Coronary artery (tissue), 2 donors: Measurements from ENCODE around the gene SEC61A1.

Experiments
- DNase-seq: peaks from one replicate; pipeline ENCODE4 v3.0.0-alpha.2; 2017; ENCODE audit warnings: low spot score
- H3K27ac ChIP-seq, 2 donors: fragments of 200-600 bp; sonication (generic); one replicate each; pipeline ENCODE4 v1.5.1; 2016 to 2019
- H3K4me3 ChIP-seq: fragments of 200-600 bp; sonication (generic); 2 replicates; pipeline ENCODE4 v1.5.1; 2016; ENCODE audit warnings: mild to moderate bottlenecking, moderate library complexity
- TF ChIP-seq, protein P1 (sequence below): fragments of 200-600 bp; sonication (generic); IDR thresholded peaks from one replicate; pipeline ENCODE4 v1.5.1; 2019; ENCODE audit warnings: antibody characterized with exemption

Gene SEC61A1

DNA sequence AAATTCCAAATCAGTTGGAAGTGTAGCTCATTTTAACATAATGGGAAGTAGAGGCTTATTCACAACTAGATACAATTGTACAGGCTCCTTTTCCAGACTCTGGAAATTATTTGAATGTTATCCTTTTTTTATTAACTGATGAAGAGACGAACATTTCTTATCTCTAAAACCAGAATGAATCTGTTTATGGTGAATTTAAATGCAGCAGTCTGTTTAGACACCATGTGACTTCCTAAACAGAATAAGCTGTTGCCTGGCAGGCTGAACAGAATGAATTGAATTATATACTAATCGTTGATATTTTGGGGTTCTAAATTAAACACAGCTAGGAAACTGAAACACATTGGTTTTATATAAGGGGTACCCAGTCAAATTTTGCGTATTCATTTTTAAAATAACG lies 4.0 kb downstream of the SEC61A1 start:
- no peak overlapping the region for H3K4me3 ChIP-seq
- no peak overlapping the region for H3K27ac ChIP-seq
- TF ChIP-seq, protein P1, sequence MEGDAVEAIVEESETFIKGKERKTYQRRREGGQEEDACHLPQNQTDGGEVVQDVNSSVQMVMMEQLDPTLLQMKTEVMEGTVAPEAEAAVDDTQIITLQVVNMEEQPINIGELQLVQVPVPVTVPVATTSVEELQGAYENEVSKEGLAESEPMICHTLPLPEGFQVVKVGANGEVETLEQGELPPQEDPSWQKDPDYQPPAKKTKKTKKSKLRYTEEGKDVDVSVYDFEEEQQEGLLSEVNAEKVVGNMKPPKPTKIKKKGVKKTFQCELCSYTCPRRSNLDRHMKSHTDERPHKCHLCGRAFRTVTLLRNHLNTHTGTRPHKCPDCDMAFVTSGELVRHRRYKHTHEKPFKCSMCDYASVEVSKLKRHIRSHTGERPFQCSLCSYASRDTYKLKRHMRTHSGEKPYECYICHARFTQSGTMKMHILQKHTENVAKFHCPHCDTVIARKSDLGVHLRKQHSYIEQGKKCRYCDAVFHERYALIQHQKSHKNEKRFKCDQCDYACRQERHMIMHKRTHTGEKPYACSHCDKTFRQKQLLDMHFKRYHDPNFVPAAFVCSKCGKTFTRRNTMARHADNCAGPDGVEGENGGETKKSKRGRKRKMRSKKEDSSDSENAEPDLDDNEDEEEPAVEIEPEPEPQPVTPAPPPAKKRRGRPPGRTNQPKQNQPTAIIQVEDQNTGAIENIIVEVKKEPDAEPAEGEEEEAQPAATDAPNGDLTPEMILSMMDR, result no peak
- DNase-seq, result no peak

DNA sequence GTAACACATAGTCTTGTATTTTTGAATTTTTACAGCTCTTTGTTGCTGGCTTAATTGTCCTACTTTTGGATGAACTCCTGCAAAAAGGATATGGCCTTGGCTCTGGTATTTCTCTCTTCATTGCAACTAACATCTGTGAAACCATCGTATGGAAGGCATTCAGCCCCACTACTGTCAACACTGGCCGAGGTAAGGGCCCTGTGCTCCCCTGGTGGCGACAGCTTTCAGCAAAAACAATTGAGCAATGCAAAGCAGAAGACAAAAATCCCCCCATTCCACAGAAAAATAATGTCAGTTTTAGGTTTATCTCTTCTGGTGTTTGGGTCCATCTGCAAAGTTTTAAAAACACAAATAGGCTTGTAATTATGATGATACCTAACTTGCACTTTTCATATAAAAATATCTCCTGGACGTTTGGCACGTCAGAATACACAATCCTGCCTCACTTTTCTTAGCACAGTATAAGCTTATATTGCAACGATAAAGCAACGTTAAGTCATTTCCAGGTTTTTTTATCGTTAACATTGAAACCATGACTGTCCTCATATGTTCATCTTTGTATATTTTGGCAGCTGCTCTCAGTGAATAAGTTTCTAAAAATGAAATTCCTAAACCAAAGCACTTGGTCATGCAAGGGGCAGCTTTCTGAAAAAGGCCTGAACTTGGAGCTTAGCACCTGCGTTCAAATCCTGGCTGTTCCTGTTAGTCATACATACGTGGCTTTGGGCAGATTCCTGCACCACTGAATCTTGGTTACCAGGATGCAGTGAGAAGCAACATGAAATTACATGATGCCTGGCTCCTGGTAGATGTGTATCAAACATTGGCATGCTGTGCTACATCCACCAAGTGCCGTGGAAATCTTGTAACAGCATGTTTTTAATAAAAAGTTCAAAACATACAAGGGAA lies 8.5 kb downstream of the SEC61A1 start:
- DNase-seq, result no peak
- Histone ChIP-seq H3K27ac (no peak overlapping the region), H3K4me3 (no peak overlapping the region)
- TF ChIP-seq, protein P1, result no peak

DNA sequence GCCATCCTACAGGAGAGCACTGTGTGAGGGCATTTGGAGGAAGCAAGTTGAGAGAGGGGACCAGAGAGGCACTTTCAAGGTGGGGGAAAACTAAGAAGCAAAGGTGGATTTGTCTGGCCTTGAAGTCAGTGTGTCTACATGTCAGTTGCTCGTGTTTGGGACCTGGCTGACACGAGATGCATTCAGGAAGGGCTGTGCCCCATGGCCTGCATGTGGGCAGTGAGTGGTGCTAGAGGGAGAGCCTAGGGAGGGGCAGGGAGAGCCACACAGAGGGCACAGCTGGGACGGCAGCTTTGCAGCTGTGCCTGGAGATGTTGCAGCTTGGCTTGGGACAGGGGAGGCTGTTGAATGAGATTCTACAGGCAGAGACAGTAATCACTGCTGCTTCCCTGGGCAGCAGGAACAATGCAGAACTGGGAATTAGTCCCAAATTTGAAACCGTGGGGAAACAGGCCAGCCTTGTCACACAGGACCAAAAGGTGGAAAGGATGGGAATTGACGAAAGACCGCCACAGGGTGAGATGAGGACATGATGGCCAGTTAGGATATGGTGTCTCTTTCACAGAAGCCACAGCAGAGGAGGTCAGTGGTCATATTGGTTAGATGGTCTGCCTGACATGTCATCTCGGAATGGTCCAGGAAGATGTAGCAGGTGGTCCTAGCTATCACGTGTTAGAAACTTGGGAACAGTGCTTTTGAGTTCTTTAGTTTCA lies 10.0 kb downstream of the SEC61A1 start:
- H3K4me3 ChIP-seq, result no peak overlapping the region
- TF ChIP-seq, protein P1, result no peak
- H3K27ac ChIP-seq, result no peak overlapping the region
- DNase-seq, result no peak

DNA sequence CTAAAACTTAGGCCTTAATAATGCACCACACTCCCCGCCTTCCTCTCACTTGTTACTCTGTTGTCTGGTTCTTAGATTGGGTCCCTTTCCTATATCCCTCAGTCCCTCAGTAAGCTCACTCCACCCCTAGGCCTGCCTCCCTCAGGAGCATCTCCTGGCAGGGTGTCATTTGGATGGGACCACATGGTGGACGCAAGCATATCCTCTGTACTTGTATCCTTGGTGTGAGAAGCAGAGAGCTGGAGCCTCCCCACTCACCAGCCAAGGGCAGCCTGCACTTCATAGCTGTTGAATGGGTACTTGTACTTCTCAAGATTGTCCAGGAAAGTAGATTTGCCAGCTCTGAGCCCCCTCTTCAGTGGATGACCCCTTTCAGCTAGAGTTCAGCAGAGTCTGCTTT lies 11.6 kb downstream of the SEC61A1 start:
- no peak overlapping the region for H3K27ac ChIP-seq
- no peak overlapping the region for H3K4me3 ChIP-seq
- no peak for DNase-seq
- TF ChIP-seq, protein P1, result no peak

DNA sequence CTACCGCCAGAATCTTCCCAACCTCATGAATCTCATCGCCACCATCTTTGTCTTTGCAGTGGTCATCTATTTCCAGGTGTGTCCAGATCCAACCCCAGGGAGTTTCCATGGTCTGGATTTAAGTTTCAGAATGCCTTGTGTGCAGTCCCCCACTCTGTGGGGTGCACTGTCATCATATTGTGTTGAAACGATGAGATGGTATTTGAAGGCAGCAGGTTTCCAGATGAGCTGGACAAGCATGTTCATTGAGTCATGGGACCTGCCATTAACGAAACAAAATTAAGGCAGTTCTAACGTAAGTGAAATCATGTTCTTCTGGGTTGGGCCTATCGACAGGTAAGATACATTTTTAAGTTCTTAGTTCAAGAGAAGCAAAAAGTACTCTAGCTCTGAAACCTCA lies 12.7 kb downstream of the SEC61A1 start:
- Histone ChIP-seq H3K27ac (no peak overlapping the region), H3K4me3 (no peak overlapping the region)
- DNase-seq, result no peak
- TF ChIP-seq, protein P1, result no peak

DNA sequence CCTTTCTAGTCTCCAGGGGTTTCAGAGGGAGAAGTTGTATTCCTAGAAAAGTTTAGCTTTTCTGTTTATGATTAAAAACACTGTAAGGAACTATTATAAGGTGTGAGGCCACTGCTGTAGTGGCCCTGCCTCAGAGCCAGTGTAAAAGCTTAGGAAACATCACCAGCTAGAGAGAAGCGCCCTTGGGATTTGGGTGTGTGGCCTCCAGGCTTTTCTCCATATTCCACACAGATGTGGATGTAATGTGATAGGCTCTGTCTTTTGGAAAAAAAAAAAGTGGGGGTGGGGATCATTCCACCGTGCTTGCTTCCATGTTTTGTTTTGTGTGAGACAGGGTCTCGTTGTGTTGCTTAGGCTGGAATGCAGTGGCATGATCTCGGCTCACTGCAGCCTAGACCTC lies 13.9 kb downstream of the SEC61A1 start:
- H3K27ac ChIP-seq, result no peak overlapping the region
- TF ChIP-seq, protein P1, result no peak
- no peak overlapping the region for H3K4me3 ChIP-seq
- no peak for DNase-seq
